HG03558 (cell line): Measurements from ENCODE around the gene SCAMP4.
"Not testable (repeated sequence)": the region's sequence is repeated elsewhere in the genome, so short reads cannot be mapped to it uniquely, and the experiment has no call there.

Experiments
- ATAC-seq: cut with Tn5 transposase; IDR thresholded peaks from one replicate; pipeline ENCODE4 v1.9.1; 2021; ENCODE audit warnings: moderate number of reproducible peaks; ENCODE audit not compliant: unreplicated experiment; ENCODE audit errors: extremely low read depth

Gene SCAMP4

DNA sequence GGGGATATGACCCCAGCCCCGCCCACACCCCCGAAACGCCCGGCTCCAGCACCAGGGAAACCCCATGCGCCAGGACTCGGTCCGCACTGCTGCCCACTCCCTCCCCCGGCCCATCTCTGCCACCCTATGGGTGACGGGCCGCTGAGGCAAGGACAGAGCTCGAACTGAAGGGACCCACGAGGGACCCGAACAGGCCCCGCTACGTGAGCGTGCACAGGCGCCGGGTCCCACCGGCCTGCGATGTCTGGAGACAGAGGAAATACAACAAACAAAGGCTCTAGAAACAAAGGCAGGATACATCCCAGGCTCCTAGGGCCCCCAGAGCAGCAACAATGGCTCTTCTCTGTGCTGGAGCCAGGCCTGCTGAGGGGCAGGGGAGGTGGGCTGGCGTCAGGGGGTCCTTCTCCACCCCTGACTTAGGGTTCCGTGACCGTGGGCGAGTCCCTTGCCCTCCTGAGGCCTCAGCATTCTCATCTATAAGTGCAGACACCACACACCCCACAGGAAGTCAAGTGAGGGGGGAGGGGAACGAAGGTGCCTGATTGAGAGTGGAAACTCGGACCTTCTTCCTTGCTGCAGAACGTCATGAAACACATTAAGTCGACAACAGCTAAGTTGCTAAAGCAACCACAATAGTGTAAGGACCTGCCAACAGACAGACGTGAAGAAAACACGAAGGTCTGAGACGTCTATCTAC, 23.0 kb upstream of the SCAMP4 start:
- ATAC-seq, result no peak

DNA sequence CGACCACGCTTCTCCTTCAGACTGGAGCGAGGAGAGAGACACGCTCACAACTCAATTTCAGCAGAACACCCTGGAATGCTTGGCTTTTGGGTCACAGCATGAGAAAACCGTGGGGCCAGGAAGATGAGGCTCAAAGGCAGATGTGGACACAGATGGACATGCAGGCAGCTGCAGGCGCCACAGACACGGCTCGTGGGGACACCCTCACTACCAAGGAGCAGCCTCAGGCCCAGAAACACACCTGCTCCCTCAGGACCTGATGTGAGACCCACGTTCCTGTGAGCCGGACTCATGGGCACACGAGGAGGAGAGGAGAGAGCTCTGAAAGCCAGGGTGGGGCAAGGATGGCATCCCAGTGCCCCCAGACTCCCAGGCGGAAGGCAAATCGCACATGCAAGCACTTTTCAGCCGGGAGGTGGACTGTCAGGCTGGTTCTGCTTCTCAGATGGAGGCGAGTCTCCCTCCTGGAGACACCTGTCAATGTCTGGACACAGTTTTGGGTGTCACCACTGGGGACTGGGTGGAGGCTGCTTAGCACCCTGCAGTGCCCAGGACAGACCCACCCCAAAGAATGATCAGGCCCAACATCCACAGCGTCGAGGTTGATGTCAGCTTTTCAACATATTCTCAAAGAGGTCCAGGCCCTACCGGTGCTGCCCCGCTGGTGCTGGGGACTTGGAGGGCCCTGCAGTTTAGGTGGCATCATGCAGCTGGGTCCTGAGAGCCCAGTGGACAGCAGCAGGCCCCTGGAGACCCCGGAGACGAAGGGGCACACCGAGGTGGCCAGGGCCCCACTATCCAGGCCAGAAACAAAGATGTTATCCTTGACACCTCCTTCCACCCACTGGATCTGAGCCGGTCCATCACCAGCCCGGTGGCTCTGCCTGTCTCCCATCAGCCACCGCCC, 22.2 kb upstream of the SCAMP4 start:
- no peak for ATAC-seq

DNA sequence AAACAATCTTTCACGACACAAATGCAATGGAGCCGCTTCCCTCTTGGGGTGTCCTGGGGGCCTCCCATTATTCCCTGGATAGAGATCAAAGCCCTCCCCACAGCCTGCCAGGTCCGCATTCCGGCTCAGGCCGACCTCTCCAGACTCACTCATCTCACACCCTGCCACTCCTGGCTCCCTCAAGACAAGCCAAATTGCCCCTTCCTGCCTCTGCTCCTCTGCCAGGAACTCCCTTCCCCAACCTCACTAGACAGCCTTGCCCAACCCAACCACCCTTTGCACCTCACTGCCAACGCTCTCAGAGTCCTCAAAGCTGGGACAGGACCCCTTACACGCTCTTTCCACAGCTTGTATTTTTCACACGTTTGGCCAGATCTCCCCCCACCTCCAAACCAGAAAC, 21.4 kb upstream of the SCAMP4 start:
- no peak for ATAC-seq

DNA sequence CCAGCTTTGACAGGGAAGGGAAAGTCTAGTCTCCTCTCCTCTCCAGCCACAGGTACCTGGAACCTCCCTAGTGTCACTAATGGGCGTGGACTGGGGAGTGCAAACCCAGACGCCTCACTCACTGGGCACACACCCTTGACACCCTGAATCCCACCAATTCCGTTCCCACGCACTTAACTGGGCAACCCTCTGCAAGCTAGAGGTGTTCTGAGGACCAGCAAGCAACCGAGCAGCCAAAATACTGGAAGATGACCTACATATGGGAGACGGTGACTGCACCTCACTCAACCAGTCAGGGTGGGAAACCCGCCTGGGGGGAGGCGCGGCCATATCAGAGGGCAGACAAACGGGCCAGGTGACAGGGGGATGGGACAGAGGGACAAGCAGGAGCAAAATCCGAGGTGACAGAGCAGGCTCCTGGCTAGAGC, 20.9 kb upstream of the SCAMP4 start:
- no peak for ATAC-seq

DNA sequence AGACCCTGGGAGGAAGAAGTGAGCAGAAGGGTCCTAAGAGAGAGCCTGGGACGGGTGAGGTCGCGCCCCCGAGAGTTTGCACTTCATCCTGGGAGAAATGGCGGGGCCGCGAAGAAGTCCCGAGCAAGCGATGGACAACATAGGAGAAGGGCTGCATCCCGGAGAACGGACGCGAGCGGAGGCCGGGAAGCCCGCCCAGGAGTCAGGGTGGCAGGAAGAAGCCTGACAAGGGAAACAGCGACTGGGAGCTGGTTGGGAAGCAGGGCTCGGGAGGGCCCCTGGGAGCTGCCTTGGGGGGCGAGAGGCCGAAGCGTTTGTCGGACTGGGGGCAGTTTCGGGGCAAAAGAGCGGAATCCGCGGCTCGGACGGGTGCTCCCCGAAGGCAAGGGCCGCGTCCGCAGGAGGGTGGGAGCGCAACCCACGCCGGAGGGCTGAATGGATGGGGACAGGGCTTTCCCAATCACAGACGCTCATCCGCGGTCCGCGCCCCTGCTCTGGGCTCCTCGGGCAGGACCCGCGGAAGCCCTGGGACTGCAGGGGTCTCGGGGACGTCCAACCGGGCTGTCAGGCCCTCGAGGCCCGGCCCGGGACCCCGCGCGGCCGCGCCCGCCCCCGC, 20.4 kb upstream of the SCAMP4 start:
- ATAC-seq, result no peak

DNA sequence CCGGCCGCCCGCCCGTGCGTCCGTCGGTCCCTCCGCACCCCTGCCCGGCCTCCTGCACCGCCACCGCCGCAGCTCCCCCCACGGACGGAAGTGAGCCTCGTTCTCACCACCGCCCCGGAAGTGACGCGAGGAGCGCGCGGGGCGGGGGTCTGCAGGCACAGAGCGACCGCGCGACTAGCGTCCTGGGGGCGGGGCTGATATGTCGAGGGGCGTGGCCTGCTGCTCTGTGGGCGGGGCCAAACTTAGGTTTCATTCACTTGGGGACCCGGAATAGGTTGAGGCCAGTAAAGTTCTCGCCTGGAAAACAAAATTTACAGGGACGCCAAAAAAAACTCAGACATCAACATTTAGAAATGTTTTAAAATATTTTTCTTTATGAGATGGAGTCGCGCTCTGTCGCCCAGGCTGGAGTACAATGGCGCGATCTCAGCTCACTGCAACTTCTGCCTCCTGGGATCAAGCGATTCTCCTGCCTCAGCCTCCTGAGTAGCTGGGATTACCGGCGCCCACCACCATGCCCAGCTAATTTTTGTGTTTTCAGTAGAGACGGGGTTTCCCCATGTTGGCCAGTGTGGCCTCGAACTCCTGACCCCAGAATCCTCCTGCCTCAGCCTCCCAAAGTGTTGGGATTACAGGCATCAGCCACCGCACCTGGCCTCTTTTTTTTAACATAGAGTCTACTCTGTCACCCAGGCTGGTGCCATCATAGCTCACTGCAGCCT, 19.6 kb upstream of the SCAMP4 start, which contains the start of gene ABHD17A:
Gene ABHD17A (minus strand): TSS at position 99 of the 722 bp plus-strand sequence. CDS start 3,930 bp downstream, outside the sequence.
- ATAC-seq, result not testable (repeated sequence)

DNA sequence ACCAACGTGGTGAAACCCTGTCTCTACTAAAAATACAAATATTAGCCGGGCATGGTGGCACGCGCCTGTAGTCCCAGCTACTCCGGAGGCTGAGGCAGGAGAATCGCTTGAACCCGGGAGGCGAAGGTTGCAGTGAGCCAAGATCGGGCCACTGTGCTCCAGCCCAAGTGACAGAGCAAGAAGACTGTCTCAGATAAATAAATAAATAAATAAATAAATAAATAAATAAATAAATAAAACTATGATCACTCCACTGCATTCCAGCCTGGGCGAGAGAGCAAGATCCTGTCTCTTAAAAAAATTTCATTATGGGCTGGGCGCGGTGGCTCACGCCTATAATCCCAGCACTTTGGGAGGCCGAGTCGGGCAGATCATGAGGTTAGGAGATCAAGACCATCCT, 18.8 kb upstream of the SCAMP4 start:
- not testable (repeated sequence) for ATAC-seq

DNA sequence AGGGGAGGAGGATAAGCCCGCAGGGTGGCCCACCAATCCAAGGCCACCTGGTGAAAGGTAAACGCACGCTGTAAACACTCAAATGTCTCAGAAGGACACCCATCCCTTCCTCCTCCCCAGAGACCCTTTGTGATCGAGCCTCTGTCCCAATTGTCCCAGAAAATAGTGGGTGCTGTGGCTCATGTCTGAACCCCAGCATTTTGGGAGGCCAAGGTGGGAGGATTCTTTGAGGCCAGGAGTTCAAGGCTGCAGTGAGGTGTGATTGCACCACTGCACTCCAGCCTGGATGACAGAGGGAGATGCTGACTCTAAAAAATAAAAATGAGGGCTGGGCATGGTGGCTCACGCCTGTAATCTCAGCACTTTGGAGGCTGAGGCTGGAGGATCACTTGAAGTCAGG, 16.8 kb upstream of the SCAMP4 start:
- ATAC-seq, result no peak

DNA sequence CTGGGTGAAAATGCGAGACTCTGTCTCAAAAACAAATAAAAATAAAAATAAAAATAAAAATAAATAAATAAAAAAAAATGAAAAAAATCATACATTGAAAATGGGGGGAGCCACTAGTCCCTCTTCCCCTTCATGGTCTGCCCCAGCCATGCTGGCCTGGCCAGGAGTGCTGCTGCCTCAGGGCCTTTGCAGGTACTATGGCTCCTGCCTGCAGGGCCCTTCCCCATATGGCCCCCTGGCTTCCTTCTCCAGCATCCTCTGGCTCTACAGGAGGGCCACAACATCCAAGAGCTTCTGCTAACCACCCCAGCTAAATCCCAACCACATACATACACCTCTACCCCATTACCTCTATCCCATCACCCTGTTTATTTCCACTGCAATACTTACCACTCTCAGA, 15.3 kb upstream of the SCAMP4 start:
- no peak for ATAC-seq

DNA sequence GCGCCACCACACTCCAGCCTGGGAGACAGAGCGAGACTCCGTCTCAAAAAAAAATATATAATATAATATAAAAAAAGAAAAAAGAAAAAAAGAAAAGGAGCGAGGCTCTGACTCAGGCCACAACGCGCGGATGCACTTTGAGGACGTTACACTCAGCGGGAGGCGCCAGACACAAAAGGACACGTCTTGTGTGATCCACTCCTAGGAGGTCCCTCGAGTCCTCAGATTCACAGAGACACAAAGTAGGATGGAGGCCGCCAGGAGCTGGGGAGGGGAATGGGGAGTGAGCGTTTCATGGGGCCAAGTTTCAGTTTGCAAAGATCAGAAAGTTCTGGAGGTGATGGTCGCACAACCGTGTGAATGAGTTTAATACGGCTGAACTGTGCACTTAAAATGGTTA, 11.4 kb upstream of the SCAMP4 start:
- no peak for ATAC-seq

DNA sequence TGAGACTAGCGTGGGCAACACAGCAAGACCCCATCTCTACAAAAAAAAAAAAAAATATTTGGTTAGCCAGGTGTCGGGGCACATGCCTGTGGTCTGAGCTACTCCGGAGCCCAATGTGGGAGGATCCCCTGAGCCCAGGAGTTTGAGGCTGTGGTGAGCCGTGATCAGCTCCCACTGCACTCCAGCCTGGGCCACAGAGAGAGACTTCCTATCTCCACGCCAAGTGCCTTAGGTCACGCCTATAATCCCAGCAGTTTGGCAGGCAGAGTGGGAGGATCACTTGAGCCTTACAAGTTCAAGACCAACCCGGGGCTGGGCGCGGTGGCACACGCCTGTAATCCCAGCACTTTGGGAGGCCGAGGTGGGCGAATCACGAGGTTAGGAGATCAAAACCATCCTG, 8.7 kb upstream of the SCAMP4 start:
- ATAC-seq, result no peak

DNA sequence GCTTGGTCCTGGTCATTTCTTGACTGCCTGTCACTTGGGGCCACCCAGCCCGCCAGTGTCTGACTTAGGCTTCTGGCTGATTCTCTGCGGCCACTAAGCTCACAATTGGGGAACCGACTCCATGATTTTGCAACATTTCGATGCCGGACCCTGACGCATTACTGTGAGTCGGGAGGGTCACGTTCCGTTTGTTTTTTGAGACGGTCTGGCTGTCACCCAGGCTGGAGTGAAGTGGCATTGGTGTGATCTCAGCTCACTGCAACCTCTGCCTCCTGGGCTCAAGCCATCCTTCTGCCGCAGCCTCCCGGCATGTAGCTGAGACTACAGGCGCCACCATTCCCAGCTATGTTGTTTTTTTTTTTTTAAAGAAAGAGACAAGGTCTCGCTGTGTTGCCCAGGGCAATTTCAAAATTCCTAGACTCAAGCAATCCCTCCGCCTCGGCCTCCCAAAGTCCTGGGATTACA, 3.2 kb upstream of the SCAMP4 start:
- ATAC-seq, result no peak

DNA sequence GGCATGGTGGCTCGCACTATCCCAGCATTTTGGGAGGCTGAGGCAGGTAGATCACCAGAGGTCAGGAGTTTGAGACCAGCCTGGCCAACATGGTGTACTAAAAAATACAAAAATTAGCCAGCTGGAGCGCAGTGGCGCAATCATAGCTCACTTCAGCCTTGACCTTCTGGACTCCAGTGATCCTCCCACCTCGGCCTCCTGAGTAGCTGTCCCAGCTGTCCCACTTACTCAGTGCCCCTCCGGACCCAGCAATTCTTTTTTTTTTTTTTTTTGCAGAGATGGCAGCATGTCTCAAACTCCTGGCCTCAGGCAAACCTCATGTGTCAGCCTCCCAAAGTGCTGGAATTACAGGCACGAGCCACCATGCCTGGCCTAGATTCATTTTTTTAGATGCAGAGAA, 2.3 kb upstream of the SCAMP4 start:
- ATAC-seq, result no peak

DNA sequence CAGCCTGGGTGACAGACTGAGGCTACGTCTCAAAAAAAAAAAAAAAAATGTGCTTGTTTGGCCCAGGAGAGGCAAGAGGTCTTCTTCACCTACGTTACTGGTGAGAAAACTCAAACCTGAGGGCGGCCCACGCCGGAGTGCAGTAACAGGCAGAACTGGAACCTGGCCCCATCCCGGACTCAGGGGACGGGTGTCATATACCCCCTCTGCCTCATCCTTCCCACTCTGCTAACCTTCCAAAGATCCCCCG, 414 bp upstream of the SCAMP4 start:
- ATAC-seq, result no peak

DNA sequence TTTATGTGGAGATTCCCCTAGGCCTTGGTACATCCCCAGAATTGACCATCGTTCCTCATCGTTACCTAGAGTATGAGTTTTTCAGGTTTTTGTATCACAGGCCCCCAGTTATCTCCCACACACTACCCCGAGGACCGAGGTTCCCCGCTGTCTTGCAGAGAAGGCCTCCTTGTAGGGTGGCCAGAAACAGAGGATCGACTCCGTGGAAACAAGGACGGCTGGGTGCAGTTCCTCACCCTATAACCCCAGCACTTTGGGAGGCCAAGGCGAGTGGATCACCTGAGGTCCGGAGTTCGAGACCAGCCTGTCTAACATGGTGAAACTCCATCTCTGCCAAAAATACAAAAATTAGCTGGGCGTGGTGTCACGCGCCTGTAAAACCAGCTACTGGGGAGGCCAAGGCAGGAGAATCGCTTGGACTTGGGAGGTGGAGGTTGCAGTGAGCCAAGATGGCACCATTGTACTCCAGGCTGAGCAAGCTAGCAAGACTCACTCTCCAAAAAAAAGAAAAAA, 720 bp downstream of the SCAMP4 start:
- ATAC-seq, result no peak

DNA sequence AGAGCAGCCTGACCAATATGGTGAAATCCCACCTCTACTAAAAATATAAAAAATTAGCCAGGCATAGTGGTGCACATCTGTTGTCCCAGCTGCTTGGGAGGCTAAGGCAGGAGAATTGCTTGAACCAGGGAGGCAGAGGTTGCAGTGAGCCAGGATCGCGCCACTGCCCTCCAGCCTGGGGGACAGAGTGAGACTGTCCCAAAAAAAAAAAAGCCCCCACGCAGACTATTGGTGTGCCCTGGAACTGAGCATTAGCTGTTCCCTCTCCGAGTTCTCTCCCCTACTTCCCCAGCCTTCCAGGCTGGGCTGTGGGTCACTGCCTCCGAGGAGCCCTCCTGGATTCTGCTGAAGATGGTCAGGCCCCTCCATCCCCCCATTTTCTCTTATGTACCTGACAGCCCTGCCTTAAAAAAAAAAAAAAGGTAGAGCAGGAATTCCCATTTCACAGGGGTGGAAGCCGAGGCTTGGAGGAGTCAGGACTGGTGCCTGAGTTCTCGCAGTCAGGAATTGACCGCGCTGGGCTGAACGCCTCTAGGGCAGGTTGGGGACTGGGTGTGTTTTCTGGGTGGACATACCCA, 1.9 kb downstream of the SCAMP4 start:
- ATAC-seq, result no peak

DNA sequence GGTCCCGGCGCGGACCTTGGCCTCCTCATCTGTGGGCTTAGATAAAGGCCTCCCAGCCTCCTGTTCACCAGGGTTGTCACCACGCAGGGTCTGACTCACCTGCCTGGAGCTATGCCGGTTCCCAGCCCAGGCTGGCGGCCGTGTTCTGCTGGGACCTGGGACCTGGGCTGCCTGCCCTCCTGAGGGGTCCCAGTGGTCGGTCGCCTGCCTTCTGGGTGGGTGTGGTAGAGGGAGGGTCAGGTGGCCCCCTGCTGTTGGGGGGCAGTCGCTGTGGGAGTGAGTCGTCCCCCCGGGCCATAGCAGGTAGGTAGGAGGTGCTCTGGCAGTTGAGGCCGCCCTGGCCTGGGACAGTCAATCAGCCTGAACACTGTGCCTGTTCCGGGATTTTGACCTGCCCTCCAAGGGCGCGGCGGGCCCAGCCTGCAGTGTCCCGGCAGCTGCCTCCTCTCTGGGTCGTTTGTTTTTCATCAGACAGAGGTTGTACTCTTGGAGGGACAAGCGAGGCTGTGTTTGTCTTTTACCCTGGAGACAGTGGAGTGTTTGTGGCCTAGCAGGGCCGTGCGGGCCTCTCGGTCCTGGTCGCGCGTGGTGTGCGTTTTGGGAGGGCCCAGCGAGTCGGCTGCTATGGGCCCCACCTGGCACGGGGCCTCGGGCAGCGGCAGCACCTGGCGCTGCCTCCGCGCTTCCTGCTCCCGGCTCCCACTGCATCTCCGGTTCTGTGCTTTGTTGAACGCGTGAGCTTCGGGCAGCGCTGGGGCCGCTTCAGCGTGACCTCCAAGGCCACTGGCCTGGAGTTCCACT, 2.6 kb downstream of the SCAMP4 start:
- no peak for ATAC-seq

DNA sequence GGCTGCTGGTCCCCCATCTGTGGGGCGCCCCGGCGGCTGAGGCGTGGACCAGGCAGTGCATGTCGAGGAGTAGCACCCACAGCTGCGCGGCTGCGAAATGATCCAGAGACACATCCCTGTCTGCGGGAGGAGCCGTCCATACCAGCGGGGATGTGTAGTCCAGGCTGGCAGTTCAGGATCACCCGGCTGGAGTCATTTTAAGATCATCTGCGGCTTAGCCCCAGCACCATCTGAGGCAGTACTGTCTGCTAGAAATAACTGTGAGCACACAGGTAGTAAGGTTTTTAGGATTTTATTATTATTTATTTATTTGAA, 3.1 kb downstream of the SCAMP4 start:
- ATAC-seq, result no peak

DNA sequence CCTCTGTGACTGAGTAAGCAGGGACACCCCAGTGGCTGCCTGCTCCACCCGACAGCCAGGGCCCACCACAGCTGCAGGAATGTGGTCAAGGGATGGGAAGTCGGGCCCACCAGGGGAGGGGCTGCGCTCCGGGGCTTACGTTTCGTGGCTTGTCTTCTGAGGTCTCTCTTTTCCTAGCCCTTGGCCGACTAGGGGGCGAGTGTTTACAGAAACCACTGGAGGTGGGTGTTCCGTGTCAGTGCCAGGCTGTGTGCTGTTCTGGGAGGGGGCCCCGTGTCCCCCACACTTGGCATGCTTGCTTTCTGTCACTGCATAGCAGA, 4.5 kb downstream of the SCAMP4 start:
- no peak for ATAC-seq

DNA sequence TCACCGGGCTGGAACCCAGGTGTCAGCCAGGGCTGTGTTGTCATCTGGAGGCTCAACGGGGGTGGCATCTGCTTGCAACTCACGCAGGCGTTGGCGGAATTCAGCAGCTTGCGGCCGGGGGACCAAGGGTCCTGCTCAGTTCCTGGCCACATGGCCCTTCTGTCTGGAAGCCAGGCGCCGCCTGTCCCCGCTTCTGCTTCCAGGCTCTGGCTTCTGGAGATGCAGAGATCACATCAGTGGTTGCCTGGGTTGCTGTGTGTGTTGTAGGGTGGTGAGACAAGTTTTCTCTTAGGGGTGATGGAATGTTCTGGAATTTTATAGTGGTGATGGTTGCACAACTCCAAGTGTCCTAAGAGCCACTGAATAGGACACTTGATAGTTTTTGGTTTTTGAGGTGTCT, 5.0 kb downstream of the SCAMP4 start:
- no peak for ATAC-seq
